H1 (cell line): Measurements from ENCODE around the gene SLC6A19. TPM values are rescaled to one million over a fixed set of nuclear protein-coding genes. Genes with fewer than 3 reads are reported as not detected.

Experiments used
- CTCF ChIA-PET: fragments of 300-600 bp; sonication (Branson Sonifier 250); formaldehyde crosslinking; loops from one replicate; lab custom pipeline; 2021; ENCODE audit not compliant: partially characterized antibody; lab: Charles Lee
- POLR2A ChIA-PET: fragments of 300-600 bp; sonication (Branson Sonifier 250); formaldehyde crosslinking; loops from one replicate; lab custom pipeline; 2021; ENCODE audit warnings: inconsistent platforms; ENCODE audit not compliant: partially characterized antibody; lab: Charles Lee
- DNase-seq, 2 experiments: peaks; one replicate each; pipeline versions ENCODE4 v3.0.0 to v3.0.0-alpha.2; 2010 to 2022; ENCODE audit warnings: low spot score in 2 of 2, low read depth in 1 of 2, mixed read lengths in 1 of 2
- FAIRE-seq: peaks from 2 replicates; lab custom pipeline; 2011; peaks lifted over from hg19 to GRCh38; lab: Jason Lieb, UNC
- H2AFZ ChIP-seq: 2 replicates; pipeline ENCODE4 v1.8.1; 2012; ENCODE audit warnings: low read length, inconsistent platforms
- H2AK5ac ChIP-seq: 2 replicates; pipeline ENCODE4 v1.6.1; 2013; ENCODE audit warnings: low read depth, low read length
- H2BK120ac ChIP-seq: replicated peaks from 2 replicates; pipeline ENCODE3; 2013; ENCODE audit warnings: low read depth, low read length, inconsistent platforms
- H2BK12ac ChIP-seq: 2 replicates; pipeline ENCODE4 v1.6.1; 2013; ENCODE audit warnings: low read depth, low read length
- H2BK15ac ChIP-seq: 2 replicates; pipeline ENCODE4 v1.6.1; 2013; ENCODE audit warnings: low read length
- H2BK20ac ChIP-seq: 2 replicates; pipeline ENCODE4 v1.6.1; 2013; ENCODE audit warnings: low read length
- H2BK5ac ChIP-seq: 2 replicates; pipeline ENCODE4 v1.6.1; 2013; ENCODE audit warnings: low read depth, low read length
- H3K14ac ChIP-seq: 2 replicates; pipeline ENCODE4 v1.6.1; 2013; ENCODE audit warnings: inconsistent platforms; ENCODE audit not compliant: insufficient read length
- H3K18ac ChIP-seq: 2 replicates; pipeline ENCODE4 v1.6.1; 2013; ENCODE audit warnings: low read length; ENCODE audit errors: extremely low read depth
- H3K23ac ChIP-seq: 2 replicates; pipeline ENCODE4 v1.6.1; 2013; ENCODE audit warnings: inconsistent platforms; ENCODE audit not compliant: insufficient read length
- H3K23me2 ChIP-seq: 2 replicates; pipeline ENCODE4 v1.6.1; 2013; ENCODE audit warnings: low read depth, low read length
- H3K27ac ChIP-seq: 2 replicates; pipeline ENCODE4 v1.6.1; 2011; ENCODE audit warnings: low read depth, low read length, inconsistent platforms
- H3K27me3 ChIP-seq, 4 experiments: replicated peaks in 1 of 4; 1 replicate in 1 of 4; 2 replicates in 3 of 4; pipeline versions ENCODE4 v1.6.1 to v1.8.1; 2011 to 2013; ENCODE audit warnings: low read length in 3 of 4, mild to moderate bottlenecking in 3 of 4, inconsistent platforms in 2 of 4, mixed read lengths in 2 of 4, moderate library complexity in 1 of 4; ENCODE audit not compliant: control insufficient read depth in 3 of 4, insufficient read depth in 3 of 4; ENCODE audit errors: extremely low read depth in 1 of 4
- H3K36me3 ChIP-seq, 4 experiments: 2 replicates each; pipeline versions ENCODE4 v1.6.1 to v1.8.1; 2011 to 2013; ENCODE audit warnings: mild to moderate bottlenecking in 4 of 4, low read length in 3 of 4, moderate library complexity in 2 of 4, control low read depth in 1 of 4, inconsistent platforms in 1 of 4; ENCODE audit not compliant: insufficient read depth in 4 of 4, control insufficient read depth in 2 of 4
- H3K4ac ChIP-seq: replicated peaks from 2 replicates; pipeline ENCODE3; 2013; ENCODE audit warnings: low read length, low read depth, mixed read lengths, inconsistent platforms; ENCODE audit not compliant: insufficient read length
- H3K4me1 ChIP-seq, 4 experiments: replicated peaks in 1 of 4; 1 replicate in 1 of 4; 2 replicates in 3 of 4; pipeline versions ENCODE4 v1.6.1 to v1.8.1; 2011 to 2013; ENCODE audit warnings: low read length in 3 of 4, inconsistent platforms in 2 of 4, mixed read lengths in 1 of 4; ENCODE audit not compliant: insufficient read depth in 4 of 4, control insufficient read depth in 3 of 4
- H3K4me2 ChIP-seq, 2 experiments: 2 replicates each; pipeline versions ENCODE4 v1.6.1 to v1.8.1; 2011 to 2013; ENCODE audit warnings: low read depth in 2 of 2, low read length in 2 of 2, control low read depth in 1 of 2, inconsistent platforms in 1 of 2, mild to moderate bottlenecking in 1 of 2; ENCODE audit not compliant: insufficient read depth in 1 of 2
- H3K4me3 ChIP-seq, 4 experiments: fragments of 200-600, 300-600 bp in 1 of 4; sonication (generic), shearing (Covaris generic), sonication (Bioruptor Twin) in 1 of 4; 2 replicates each; pipeline versions ENCODE4 v1.5.1 to v1.8.1; 2011 to 2016; ENCODE audit warnings: low read length in 4 of 4, low read depth in 3 of 4, control low read depth in 2 of 4, inconsistent platforms in 2 of 4, mild to moderate bottlenecking in 2 of 4, mixed read lengths in 1 of 4, moderate library complexity in 1 of 4; ENCODE audit not compliant: insufficient read depth in 2 of 4; ENCODE audit errors: extremely low read depth in 1 of 4
- H3K56ac ChIP-seq: replicated peaks from 2 replicates; pipeline ENCODE3; 2013; ENCODE audit warnings: low read depth, mild to moderate bottlenecking, mixed read lengths, low read length, inconsistent platforms; ENCODE audit not compliant: insufficient read length
- H3K79me1 ChIP-seq: 2 replicates; pipeline ENCODE4 v1.6.1; 2013; ENCODE audit warnings: low read depth, low read length, control low read depth
- H3K79me2 ChIP-seq, 2 experiments: 2 replicates each; pipeline versions ENCODE4 v1.6.1 to v1.8.1; 2012 to 2013; ENCODE audit warnings: low read length in 2 of 2, mild to moderate bottlenecking in 2 of 2, inconsistent platforms in 1 of 2; ENCODE audit not compliant: insufficient read depth in 2 of 2, control insufficient read depth in 1 of 2
- H3K9ac ChIP-seq, 4 experiments: replicated peaks in 1 of 4; 1 replicate in 1 of 4; 2 replicates in 3 of 4; pipeline versions ENCODE4 v1.6.1 to v1.8.1; 2011 to 2013; ENCODE audit warnings: low read depth in 3 of 4, low read length in 3 of 4, control low read depth in 2 of 4, mild to moderate bottlenecking in 2 of 4, moderate library complexity in 2 of 4, inconsistent platforms in 1 of 4; ENCODE audit errors: extremely low read depth in 1 of 4
- H3K9me3 ChIP-seq, 2 experiments: 2 replicates each; pipeline versions ENCODE4 v1.6.1 to v1.8.1; 2012 to 2013; ENCODE audit warnings: mild to moderate bottlenecking in 2 of 2, moderate library complexity in 2 of 2, control low read depth in 1 of 2, inconsistent platforms in 1 of 2, low read depth in 1 of 2, low read length in 1 of 2, mixed read lengths in 1 of 2; ENCODE audit not compliant: insufficient read depth in 2 of 2
- H4K20me1 ChIP-seq, 2 experiments: replicated peaks in 1 of 2; 2 replicates each; pipeline versions ENCODE3 to v1.8.1; 2011 to 2013; ENCODE audit warnings: inconsistent platforms in 2 of 2, low read length in 2 of 2, mild to moderate bottlenecking in 1 of 2; ENCODE audit not compliant: insufficient read depth in 2 of 2, control insufficient read depth in 1 of 2
- H4K5ac ChIP-seq: 2 replicates; pipeline ENCODE4 v1.6.1; 2013; ENCODE audit warnings: low read length, low read depth, mixed read lengths, inconsistent platforms; ENCODE audit not compliant: insufficient read length
- H4K8ac ChIP-seq: 2 replicates; pipeline ENCODE4 v1.8.0; 2013; ENCODE audit warnings: mild to moderate bottlenecking, moderate library complexity, low read length, inconsistent platforms; ENCODE audit not compliant: insufficient read depth; ENCODE audit errors: extremely low read depth
- H4K91ac ChIP-seq: replicated peaks from 2 replicates; pipeline ENCODE3; 2013; ENCODE audit warnings: low read length, mixed read lengths, inconsistent platforms; ENCODE audit not compliant: insufficient read length
- ATF3 ChIP-seq: IDR thresholded peaks from 2 replicates; pipeline ENCODE4 v1.6.1; 2011; ENCODE audit warnings: low read depth, mild to moderate bottlenecking, low read length; ENCODE audit not compliant: insufficient read depth
- CBX5 ChIP-seq: fragments of 300-800, 300-1000 bp; sonication (generic); IDR thresholded peaks from 2 replicates; pipeline ENCODE4 v1.7.1; 2016; ENCODE audit warnings: antibody characterized with exemption, low read length, low read depth
- CBX8 ChIP-seq: fragments of 300-800, 300-1000 bp; sonication (generic); IDR thresholded peaks from 2 replicates; pipeline ENCODE4 v1.7.1; 2016; ENCODE audit warnings: low read depth, low read length, borderline replicate concordance
- FOSL1 ChIP-seq: IDR thresholded peaks from 2 replicates; pipeline ENCODE4 v1.6.1; 2011; ENCODE audit warnings: mild to moderate bottlenecking, low read depth, low read length, moderate library complexity; ENCODE audit not compliant: insufficient read depth
- GTF2F1 ChIP-seq: IDR thresholded peaks from 2 replicates; pipeline ENCODE4 v1.6.1; 2012; ENCODE audit warnings: low read depth, low read length, improper control_type of control experiment, borderline replicate concordance
- JUN ChIP-seq: IDR thresholded peaks from 2 replicates; pipeline ENCODE4 v1.6.1; 2011; ENCODE audit warnings: low read depth, mild to moderate bottlenecking, improper control_type of control experiment, low read length
- SIN3A ChIP-seq, 2 experiments: IDR thresholded peaks in 1 of 2; conservative IDR thresholded peaks in 1 of 2; 2 replicates each; pipeline ENCODE4 v1.6.1; 2011 to 2012; ENCODE audit warnings: low read length in 2 of 2, improper control_type of control experiment in 1 of 2, low read depth in 1 of 2, mild to moderate bottlenecking in 1 of 2
- SIRT6 ChIP-seq: IDR thresholded peaks from one replicate; pipeline ENCODE4 v1.7.1; 2012; ENCODE audit warnings: low read length, inconsistent platforms
- SP2 ChIP-seq: IDR thresholded peaks from 2 replicates; pipeline ENCODE4 v1.6.1; 2012; ENCODE audit warnings: mild to moderate bottlenecking, low read length, inconsistent platforms
- SP4 ChIP-seq: IDR thresholded peaks from 2 replicates; pipeline ENCODE4 v1.6.1; 2012; ENCODE audit warnings: low read length, inconsistent platforms
- TAF7 ChIP-seq: optimal IDR thresholded peaks from 2 replicates; pipeline ENCODE3; 2011; ENCODE audit warnings: low read depth, mild to moderate bottlenecking, inconsistent platforms, low read length, moderate library complexity, borderline replicate concordance
- USF2 ChIP-seq: IDR thresholded peaks from 2 replicates; pipeline ENCODE4 v1.6.1; 2011; ENCODE audit warnings: low read length, improper control_type of control experiment
- WGBS, 2 experiments: shearing (Covaris generic) in 1 of 2; methylation state at CpG; one replicate each; pipeline versions ENCODE4 v1.1.6 to v1.1.7; 2013 to 2015; ENCODE audit warnings: low lambda C conversion rate in 2 of 2, mixed read lengths in 2 of 2, inconsistent platforms in 1 of 2, low coverage in 1 of 2, missing lambda C conversion rate in 1 of 2; ENCODE audit not compliant: insufficient replicate concordance in 2 of 2, insufficient coverage in 1 of 2, insufficient read length in 1 of 2; ENCODE audit errors: extremely low coverage in 1 of 2, missing lambda C conversion rate in 1 of 2; 5-methylcytosine and 5-hydroxymethylcytosine counted together
- polyA plus RNA-seq, 7 experiments: library from polyadenylated mRNA; depleted of rRNA in 3 of 7; stranded (reverse) in 5 of 7; unstranded in 2 of 7; fragments of >200 nt in 5 of 7; fragments of 200-250 nt in 2 of 7; gene quantifications; 1 replicate in 5 of 7; 2 replicates in 1 of 7; 4 replicates in 1 of 7; pipeline versions ENCODE4 v1.2.1 to v1.2.3, GENCODE V29; 2011 to 2013; ENCODE audit warnings: missing spikeins in 2 of 7, mixed read lengths in 2 of 7
- total RNA-seq: library from RNA; stranded (reverse); fragmentation: NEBNext Ultra II Directional; extraction: Animal tissue kit (Norgen Biotek cat#: 25700); gene quantifications from 2 replicates; pipeline ENCODE4 v1.2.1, GENCODE V29; 2021

Gene SLC6A19
- total and polyA plus RNA-seq, 2 of the 8 experiments (the other 6 are each of a cell fraction or from before 2014, with no cell fraction given) = 0.02 TPM; not detected in 1

GRCh38 chr5:1208221-1208742 is 6.9 kb downstream of the SLC6A19 start:
- Histone ChIP-seq H2BK15ac (no peak overlapping the region), H4K91ac (no peak overlapping the region), H3K4me1 (peaks cover 0 to 3% (median 0%) of the 10 kb centered on the region in 4 experiments; a peak in 1 of 7 replicates), H3K27me3 (no peaks in the 10 kb centered on the region; a peak in 1 of 7 replicates), H2AK5ac (no peak overlapping the region), H2BK120ac (no peak overlapping the region), H3K9ac (no peak overlapping the region), H3K9me3 (no peaks in the 10 kb centered on the region; a peak in 1 of 4 replicates), H2BK20ac (no peak overlapping the region), H3K27ac (no peak overlapping the region), H4K20me1 (peaks cover 3 to 6% of the 10 kb centered on the region in 2 experiments), H2AFZ (no peak overlapping the region), H3K18ac (no peak overlapping the region), H2BK12ac (0 out of 2 replicates have a peak overlapping the region, but pooled peaks have one; percentile 27), H4K5ac (no peak overlapping the region), H2BK5ac (no peak overlapping the region), H3K79me2 (no peaks in the 10 kb centered on the region), H3K14ac (no peak overlapping the region), H3K4ac (no peak overlapping the region), H3K4me2 (no peak overlapping the region), H3K56ac (no peak overlapping the region), H3K23me2 (no peaks in the 10 kb centered on the region), H4K8ac (peak overlapping the region; percentile 86; the same call in 1 of the 2 replicates), H3K4me3 (no peak overlapping the region), H3K23ac (no peak overlapping the region), H3K79me1 (no peaks in the 10 kb centered on the region), H3K36me3 (no peaks in the 10 kb centered on the region)
- WGBS, 2 experiments = 86% methylated on average over 17 of the region's 17 CpGs; no CpG with 5 or more reads in 1 of the 2 experiments
- no peak for DNase-seq
- FAIRE-seq = no peak
- ChIA-PET CTCF (interaction anchor here (0.6 to 2.5 kb wide), 16 partner anchors 11 to 294 kb away, joined by 3 to 7 read pairs (median 3); no protein-coding TSS in a partner anchor), POLR2A (interaction anchor here (1.6 kb wide), 1 partner anchor 24 kb away, joined by 3 read pairs; no protein-coding TSS in a partner anchor)
- no peak for TF ChIP-seq SP4
- TF ChIP-seq SIN3A (conservative IDR thresholded peaks at IDR 0.05 in 1 of 2, IDR thresholded peaks at IDR 0.05 in 1 of 2; ENCODE audit: low read depth in 1 of 2, low read length in 2 of 2) = no peak
- TF ChIP-seq GTF2F1 = no peak
- no peak for TF ChIP-seq FOSL1
- no peak for TF ChIP-seq TAF7
- no peak for TF ChIP-seq SIRT6
- TF ChIP-seq USF2 = no peak
- no peak for TF ChIP-seq ATF3
- no peak for TF ChIP-seq CBX5
- TF ChIP-seq CBX8 = no peak
- no peak for TF ChIP-seq SP2
- no peak for TF ChIP-seq JUN
